HG02588 (cell line): ENCODE results near the gene SYCE3.

Experiments used
- ATAC-seq: cut with Tn5 transposase; IDR thresholded peaks from one replicate; pipeline ENCODE4 v1.9.1; 2021; ENCODE audit warnings: mild to moderate bottlenecking, moderate library complexity; ENCODE audit not compliant: unreplicated experiment

SYCE3 gene

GRCh38 chr22:50532824-50533796, 29.6 kb downstream of the SYCE3 start:
- ATAC-seq: no peak

GRCh38 chr22:50531962-50532674, 30.6 kb downstream of the SYCE3 start:
- peak; percentile 3 for ATAC-seq

DNA sequence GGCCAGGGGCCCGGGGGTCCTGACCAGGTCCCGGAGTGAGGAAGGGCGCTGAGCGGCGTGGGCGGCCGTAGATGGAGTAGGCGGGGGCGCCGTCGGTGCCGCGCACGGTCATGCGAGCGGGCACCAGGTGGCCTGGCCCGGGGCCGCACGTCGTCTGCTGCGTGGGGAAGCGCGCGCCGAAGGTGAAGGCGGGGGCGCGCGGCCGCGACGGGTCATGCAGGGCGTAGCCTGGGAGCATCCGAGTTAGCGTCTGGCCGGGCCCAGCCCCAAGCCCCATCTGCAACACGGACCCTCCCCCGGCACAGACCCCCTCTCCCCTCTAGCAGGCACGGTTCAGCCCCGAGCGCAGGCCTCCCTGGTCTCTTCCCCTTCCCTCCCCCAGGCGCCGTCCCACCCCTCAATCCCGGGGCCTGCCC, 31.2 kb downstream of the SYCE3 start:
- ATAC-seq: peak; percentile 17

- no peak for ATAC-seq
Observed at GRCh38 chr22:50530877-50531545, 31.7 kb downstream of the SYCE3 start.

- ATAC-seq: no peak
Observed at GRCh38 chr22:50530580-50530876, 32.2 kb downstream of the SYCE3 start.

DNA sequence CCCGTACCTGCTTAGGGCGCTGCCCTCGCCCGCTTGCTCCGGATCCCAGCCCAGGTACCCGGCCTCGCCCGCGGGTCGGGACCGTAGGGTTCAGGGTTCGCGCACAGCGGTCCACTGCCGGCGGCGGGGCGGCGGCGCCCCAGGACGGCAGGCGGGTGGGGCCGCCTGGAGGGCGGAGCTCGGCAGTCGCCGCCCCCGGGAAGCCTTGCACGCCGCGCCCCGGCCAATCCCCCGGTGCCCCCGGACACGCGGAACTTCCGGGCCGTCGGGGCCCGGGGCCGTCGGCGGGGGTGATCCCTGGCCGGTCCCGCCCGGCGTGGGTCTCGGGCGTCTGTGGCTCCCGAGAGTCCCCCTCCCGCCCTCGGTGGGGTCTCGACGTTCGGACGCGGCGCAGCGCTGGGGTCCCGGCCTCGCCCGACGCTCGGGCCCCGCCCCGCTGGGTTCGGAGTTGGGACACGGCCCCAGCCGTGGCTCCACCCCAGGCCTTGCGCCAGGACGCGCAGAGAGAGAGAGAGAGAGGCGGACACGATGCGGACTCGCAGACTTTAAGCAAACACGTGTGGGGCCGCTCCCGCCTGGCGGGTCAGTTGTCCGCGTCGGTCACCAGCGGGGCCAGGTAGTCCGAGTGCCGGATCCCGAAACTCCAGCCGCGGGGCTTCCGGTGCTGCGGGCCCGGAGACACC, 32.7 kb downstream of the SYCE3 start, which contains the start of gene TYMP:
Gene TYMP, minus strand, starts transcription at position 116 of the 683 bp plus-strand sequence. CDS start 303 bp downstream, outside the sequence.
- ATAC-seq: peak; percentile 15

- ATAC-seq: no peak
Observed at GRCh38 chr22:50529416-50529896, 33.3 kb downstream of the SYCE3 start.

- ATAC-seq: no peak
Observed at GRCh38 chr22:50528682-50529415, 33.9 kb downstream of the SYCE3 start.

DNA sequence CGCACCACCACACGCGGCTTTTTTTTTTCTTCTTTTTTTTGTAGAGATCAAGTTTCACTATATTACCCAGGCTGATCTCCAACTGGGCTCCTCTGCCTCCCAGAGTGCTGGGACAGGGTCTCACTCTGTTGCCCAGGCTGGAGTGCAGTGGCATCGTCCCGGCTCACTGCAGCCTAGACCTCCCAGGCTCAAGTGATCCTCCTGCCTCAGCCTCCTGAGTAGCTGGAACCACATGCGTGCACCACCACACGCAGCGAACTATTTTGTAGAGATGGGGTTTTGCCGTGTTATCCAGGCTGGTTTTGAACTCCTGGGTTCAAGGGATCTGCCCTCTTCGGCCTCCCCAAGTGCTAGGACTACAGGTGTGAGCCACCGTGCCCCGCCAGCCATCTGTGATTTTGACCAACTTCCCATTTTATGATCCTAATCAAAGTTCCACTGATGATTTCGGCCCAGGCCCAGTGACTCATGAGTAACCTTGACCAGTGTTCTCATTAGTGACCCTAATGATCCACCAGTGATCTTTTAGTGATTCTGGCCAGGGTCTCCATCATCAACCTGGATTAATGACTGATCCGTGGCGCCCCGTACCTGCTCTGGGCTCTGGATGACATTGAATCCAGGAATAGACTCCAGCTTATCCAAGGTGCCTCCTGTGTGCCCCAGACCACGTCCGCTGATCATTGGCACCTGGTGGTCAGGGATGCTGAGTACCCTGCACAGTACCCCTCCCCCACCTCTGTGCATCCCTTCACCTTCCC, 34.6 kb downstream of the SYCE3 start:
- no peak for ATAC-seq

GRCh38 chr22:50526834-50527801, 35.6 kb downstream of the SYCE3 start:
- no peak for ATAC-seq

DNA sequence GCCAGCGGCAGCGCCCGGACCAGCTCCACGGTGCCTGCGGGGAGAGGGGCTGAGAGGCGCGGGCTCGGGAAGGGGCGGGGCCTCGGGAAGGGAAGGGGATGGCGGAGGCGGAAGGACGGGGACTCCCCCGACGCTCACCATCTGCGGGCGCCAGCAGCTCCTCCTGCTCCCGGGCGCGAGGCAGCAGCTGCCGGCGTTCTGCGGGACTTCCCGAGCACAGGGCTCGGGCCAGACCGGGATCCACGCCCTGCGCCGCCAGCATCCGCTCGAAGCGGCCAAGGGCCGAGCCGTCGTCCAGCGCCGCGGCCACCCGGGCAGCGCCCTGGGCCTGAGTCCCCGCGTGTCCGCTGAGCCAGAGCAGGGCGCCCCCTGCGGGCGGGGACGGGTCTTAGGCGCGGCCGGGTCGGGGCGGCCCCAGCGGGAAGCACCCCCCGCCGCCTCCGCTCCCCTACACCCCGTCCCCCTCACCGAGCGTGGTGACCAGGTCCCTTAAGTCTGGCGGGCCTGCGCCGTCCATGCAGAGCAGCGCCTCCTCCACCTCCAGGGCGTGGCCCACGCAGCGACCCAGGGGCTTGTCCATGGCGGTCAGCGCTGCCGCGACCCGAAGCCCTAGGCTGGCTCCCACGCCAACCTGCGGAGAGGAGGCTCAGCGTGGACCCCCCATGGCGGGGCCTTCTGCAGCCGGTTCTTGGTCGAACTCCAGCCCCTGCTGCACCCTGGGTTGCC, 36.4 kb downstream of the SYCE3 start:
- peak; percentile 31 for ATAC-seq

- peak; percentile 17 for ATAC-seq
Observed at GRCh38 chr22:50525858-50526107, 36.9 kb downstream of the SYCE3 start.

- peak; percentile 37 for ATAC-seq
Observed at GRCh38 chr22:50525104-50525857, 37.4 kb downstream of the SYCE3 start, which contains the start of gene SCO2. TSS of gene SCO2 (minus strand) at chr22:50525598. CDS start at chr22:50524411, 1,187 bp downstream.

- ATAC-seq: no peak
Observed at GRCh38 chr22:50524676-50525103, 38.0 kb downstream of the SYCE3 start.

DNA sequence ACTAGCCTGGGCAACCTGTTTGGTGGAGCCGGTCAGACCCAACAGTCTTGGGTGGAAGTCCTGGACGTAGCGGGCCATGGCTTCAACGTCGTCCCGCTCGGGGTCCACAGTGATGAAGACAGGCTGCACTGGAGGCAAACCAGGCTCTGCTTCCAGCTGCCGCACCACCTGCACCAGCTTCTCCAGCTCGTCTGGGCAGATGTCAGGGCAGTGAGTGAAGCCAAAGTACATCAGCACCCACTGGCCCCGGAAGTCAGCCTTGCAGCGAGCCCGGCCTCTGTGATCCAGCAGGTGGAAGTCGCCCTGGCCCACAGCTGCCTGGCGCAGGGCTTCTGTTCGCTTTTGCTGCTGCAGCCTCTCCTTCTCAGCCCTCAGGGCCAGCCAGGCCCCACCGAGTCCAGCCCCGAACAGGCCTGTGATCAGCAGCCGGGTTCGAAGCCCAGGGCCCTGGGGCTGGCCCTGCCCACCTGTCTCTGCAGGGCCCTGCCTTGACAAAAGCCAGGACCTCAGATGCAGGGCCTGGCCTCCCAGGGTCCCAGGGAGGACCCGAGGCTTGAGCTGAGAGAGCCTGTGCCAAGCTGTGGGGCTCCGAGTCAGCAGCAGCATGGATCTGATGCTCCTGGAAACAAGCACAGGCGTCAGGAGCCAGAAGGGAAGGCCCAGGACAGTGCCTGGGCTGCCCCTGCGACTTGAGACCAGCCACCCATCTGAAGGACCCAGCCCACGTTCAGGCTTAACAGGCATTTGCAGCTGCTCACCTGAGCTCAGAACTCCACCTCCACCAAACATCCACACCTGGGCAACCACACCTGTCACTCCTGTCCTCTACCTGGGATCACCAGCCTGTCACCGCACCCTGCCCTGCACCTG, 38.7 kb downstream of the SYCE3 start:
- no peak for ATAC-seq

GRCh38 chr22:50523458-50523805, 39.3 kb downstream of the SYCE3 start:
- no peak for ATAC-seq
